Left ventricle myocardium inferior (tissue), 1 donor: ENCODE results near the gene GPC6. TPM values are rescaled to one million over a fixed set of nuclear protein-coding genes. Genes with fewer than 3 reads are reported as not detected.

Experiments used
- DNase-seq: peaks from one replicate; pipeline ENCODE4 v3.0.0-alpha.2; 2020
- H3K27ac ChIP-seq: fragments of 200-600 bp; replicated peaks from 2 replicates; pipeline ENCODE4 v1.8.0; 2021
- H3K27me3 ChIP-seq: fragments of 200-600 bp; 2 replicates; pipeline ENCODE4 v1.8.0; 2021; ENCODE audit warnings: low read depth
- H3K36me3 ChIP-seq: fragments of 200-600 bp; 2 replicates; pipeline ENCODE4 v1.8.0; 2021
- H3K4me1 ChIP-seq: fragments of 200-600 bp; 2 replicates; pipeline ENCODE4 v1.8.0; 2021
- H3K4me3 ChIP-seq: fragments of 200-600 bp; 2 replicates; pipeline ENCODE4 v1.8.0; 2021; ENCODE audit warnings: mild to moderate bottlenecking, moderate library complexity
- H3K9me3 ChIP-seq: fragments of 200-600 bp; replicated peaks from 2 replicates; pipeline ENCODE4 v1.8.0; 2021
- CTCF ChIP-seq: fragments of 200-600 bp; IDR thresholded peaks from 2 replicates; pipeline ENCODE4 v1.8.0; 2021; ENCODE audit warnings: antibody characterized with exemption, mild to moderate bottlenecking, borderline replicate concordance
- intact Hi-C: fragments of 100-400 bp; cut with micrococcal nuclease; formaldehyde crosslinking; loops from one replicate; pipeline ENCODE4 v1.11.0; 2022
- total RNA-seq: library from RNA; stranded (reverse); fragmentation: NEBNext Ultra II Directional; extraction: Animal tissue kit (Norgen Biotek cat#: 25700); gene quantifications from one replicate; pipeline ENCODE4 v1.2.1, GENCODE V29; 2021
- donor health status: DM: no; HTN: yes; CAD: no; lungs with severe emphysema.

Gene GPC6
- total RNA-seq, 1 donor from 2014 or later, result 1.8 TPM

GRCh38 chr13:94414708-94415107 is 1188.1 kb downstream of the GPC6 start:
- no peak for DNase-seq
- Histone ChIP-seq H3K9me3 (peaks cover 9% of the 10 kb centered on the region), H3K27me3 (peaks cover 13% of the 10 kb centered on the region), H3K27ac (no peak overlapping the region), H3K36me3 (no peaks in the 10 kb centered on the region), H3K4me1 (peaks cover 16% of the 10 kb centered on the region), H3K4me3 (no peak overlapping the region)
- TF ChIP-seq CTCF, result no peak
- intact Hi-C loops, result no loop called here

- intact Hi-C loops, result no loop called here
- H3K4me1 ChIP-seq, result peaks cover 16% of the 10 kb centered on the region
- H3K36me3 ChIP-seq, result no peaks in the 10 kb centered on the region
- H3K27me3 ChIP-seq, result peaks cover 13% of the 10 kb centered on the region
- no peak overlapping the region for H3K27ac ChIP-seq
- no peak for TF ChIP-seq CTCF
- H3K4me3 ChIP-seq, result no peak overlapping the region
- DNase-seq, result no peak
- peaks cover 9% of the 10 kb centered on the region for H3K9me3 ChIP-seq
Measured at GRCh38 chr13:94415500-94416237, 1189.1 kb downstream of the GPC6 start.

- DNase-seq, result no peak
- TF ChIP-seq CTCF, result peak; percentile 47
- intact Hi-C loops, result no loop called here
- Histone ChIP-seq H3K9me3 (peaks cover 18% of the 10 kb centered on the region), H3K4me3 (no peak overlapping the region), H3K27ac (no peak overlapping the region), H3K27me3 (peaks cover 13% of the 10 kb centered on the region), H3K36me3 (no peaks in the 10 kb centered on the region), H3K4me1 (peaks cover 16% of the 10 kb centered on the region)
Measured at GRCh38 chr13:94416454-94417080, 1190.0 kb downstream of the GPC6 start.

- H3K27me3 ChIP-seq, result peaks cover 17% of the 10 kb centered on the region
- H3K36me3 ChIP-seq, result no peaks in the 10 kb centered on the region
- intact Hi-C loops, result no loop called here
- DNase-seq, result no peak
- TF ChIP-seq CTCF, result no peak
- no peak overlapping the region for H3K4me3 ChIP-seq
- H3K27ac ChIP-seq, result no peak overlapping the region
- H3K4me1 ChIP-seq, result peaks cover 16% of the 10 kb centered on the region
- H3K9me3 ChIP-seq, result peaks cover 21% of the 10 kb centered on the region
Measured at GRCh38 chr13:94417294-94417693, 1190.7 kb downstream of the GPC6 start.

GRCh38 chr13:94419304-94419924 is 1192.8 kb downstream of the GPC6 start:
- Histone ChIP-seq H3K36me3 (no peaks in the 10 kb centered on the region), H3K27me3 (peaks cover 17% of the 10 kb centered on the region), H3K9me3 (peaks cover 21% of the 10 kb centered on the region), H3K4me1 (peaks cover 4% of the 10 kb centered on the region), H3K27ac (no peak overlapping the region), H3K4me3 (no peak overlapping the region)
- intact Hi-C loops, result no loop called here
- DNase-seq, result no peak
- no peak for TF ChIP-seq CTCF
